B cell (primary cell): Measurements from ENCODE around the gene NFILZ. TPM values are rescaled to one million over a fixed set of nuclear protein-coding genes. Genes with fewer than 3 reads are reported as not detected.

Source experiments
- ATAC-seq: fragments of 200-7000 bp; cut with Tn5 transposase; one replicate; pipeline ENCODE4 v1.10.0; 2021; ENCODE audit warnings: low read depth, mild to moderate bottlenecking, moderate number of reproducible peaks, moderate library complexity
- CTCF ChIA-PET: fragments of 350-600 bp; sonication (Branson Sonifier 250); formaldehyde crosslinking; loops from one replicate; lab custom pipeline; 2021; ENCODE audit warnings: antibody characterized with exemption, inconsistent platforms; lab: Charles Lee
- POLR2A ChIA-PET: fragments of 350-600 bp; sonication (Branson Sonifier 250); formaldehyde crosslinking; loops from one replicate; lab custom pipeline; 2021; ENCODE audit warnings: antibody characterized with exemption; lab: Charles Lee
- DNase-seq: peaks from one replicate; pipeline ENCODE4 v3.0.0; 2013
- H2AFZ ChIP-seq: 2 replicates; pipeline ENCODE4 v1.6.1; 2012; ENCODE audit warnings: mild to moderate bottlenecking, low read depth, low read length; ENCODE audit not compliant: insufficient read depth, poor library complexity, severe bottlenecking
- H3K27ac ChIP-seq, 2 donors: 1 replicate in 1 of 2; 2 replicates in 1 of 2; pipeline ENCODE4 v1.5.1; 2012 to 2013; ENCODE audit warnings: low read length in 2 of 2, mild to moderate bottlenecking in 2 of 2, moderate library complexity in 1 of 2
- H3K27me3 ChIP-seq, 4 experiments: fragments of 200-600 bp in 1 of 4; sonication (generic) in 1 of 4; replicated peaks in 1 of 4; 1 replicate in 2 of 4; 2 replicates in 2 of 4; pipeline versions ENCODE4 v1.6.1 to v1.7.0; 2013 to 2016; ENCODE audit warnings: low read length in 3 of 4, mild to moderate bottlenecking in 2 of 4, mixed read lengths in 1 of 4, moderate library complexity in 1 of 4; ENCODE audit not compliant: insufficient read depth in 4 of 4, control insufficient read depth in 3 of 4; ENCODE audit errors: control extremely low read depth in 1 of 4
- H3K36me3 ChIP-seq, 2 experiments: replicated peaks in 1 of 2; 1 replicate in 1 of 2; 2 replicates in 1 of 2; pipeline versions ENCODE4 v1.6.1 to v1.7.1; 2013; ENCODE audit warnings: low read length in 1 of 2; ENCODE audit not compliant: insufficient read depth in 2 of 2, control insufficient read depth in 1 of 2; ENCODE audit errors: control extremely low read depth in 1 of 2, extremely low read depth in 1 of 2
- H3K4me1 ChIP-seq, 2 donors: fragments of 200-600 bp in 1 of 2; sonication (generic) in 1 of 2; 1 replicate in 1 of 2; 2 replicates in 1 of 2; pipeline versions ENCODE4 v1.5.1 to v1.6.1; 2013 to 2017; ENCODE audit warnings: low read length in 2 of 2; ENCODE audit not compliant: control insufficient read depth in 2 of 2, insufficient read depth in 2 of 2
- H3K4me2 ChIP-seq: replicated peaks from 2 replicates; pipeline ENCODE3; 2012; ENCODE audit warnings: mild to moderate bottlenecking, low read depth, low read length; ENCODE audit not compliant: poor library complexity, severe bottlenecking
- H3K4me3 ChIP-seq, 5 experiments: fragments of 200-600 bp in 1 of 5; sonication (generic) in 1 of 5; 1 replicate in 3 of 5; 2 replicates in 2 of 5; pipeline versions ENCODE4 v1.5.1 to v1.7.0; 2011 to 2016; ENCODE audit warnings: low read length in 4 of 5, mild to moderate bottlenecking in 4 of 5, low read depth in 2 of 5, control low read depth in 1 of 5, moderate library complexity in 1 of 5; ENCODE audit not compliant: insufficient read depth in 1 of 5; ENCODE audit errors: control extremely low read depth in 1 of 5, extremely low read depth in 1 of 5
- H3K79me2 ChIP-seq: fragments of 200-600 bp; sonication (generic); one replicate; pipeline ENCODE4 v1.6.0; 2016; ENCODE audit warnings: low read length; ENCODE audit not compliant: control insufficient read depth, insufficient read depth
- H3K9ac ChIP-seq: fragments of 200-600 bp; sonication (generic); 2 replicates; pipeline ENCODE4 v1.6.1; 2017; ENCODE audit warnings: mild to moderate bottlenecking, low read length, moderate library complexity
- H3K9me3 ChIP-seq, 3 donors: one replicate each; pipeline versions ENCODE4 v1.6.1 to v1.7.1; 2013; ENCODE audit warnings: low read length in 2 of 3; ENCODE audit not compliant: control insufficient read depth in 2 of 3, insufficient read depth in 1 of 3; ENCODE audit errors: control extremely low read depth in 1 of 3
- H4K20me1 ChIP-seq: 2 replicates; pipeline ENCODE4 v1.6.0; 2012; ENCODE audit warnings: mild to moderate bottlenecking, low read length; ENCODE audit not compliant: insufficient read depth, control insufficient read depth, poor library complexity, severe bottlenecking
- H3K27ac Mint-ChIP-seq: one replicate; pipeline ENCODE4 v1.8.0; 2021; ENCODE audit warnings: mixed read lengths
- H3K27me3 Mint-ChIP-seq: one replicate; pipeline ENCODE4 v1.8.0; 2021; ENCODE audit warnings: mixed read lengths
- H3K4me1 Mint-ChIP-seq: one replicate; pipeline ENCODE4 v1.8.0; 2021; ENCODE audit warnings: mixed read lengths
- H3K4me3 Mint-ChIP-seq: one replicate; pipeline ENCODE4 v1.8.0; 2021; ENCODE audit warnings: mixed read lengths
- H3K9me3 Mint-ChIP-seq: one replicate; pipeline ENCODE4 v1.8.0; 2022; ENCODE audit warnings: mixed read lengths; ENCODE audit not compliant: insufficient read depth
- CTCF ChIP-seq: fragments of 200-600 bp; IDR thresholded peaks from one replicate; pipeline ENCODE4 v1.8.0; 2022; ENCODE audit warnings: antibody characterized with exemption, mild to moderate bottlenecking
- EZH2 ChIP-seq: IDR thresholded peaks from 2 replicates; pipeline ENCODE4 v1.6.1; 2012; ENCODE audit warnings: borderline replicate concordance, low read depth, mild to moderate bottlenecking, moderate library complexity, low read length; ENCODE audit not compliant: insufficient read depth, poor library complexity, severe bottlenecking
- WGBS: methylation state at CpG from one replicate; pipeline ENCODE4 v1.1.5; 2013; ENCODE audit warnings: missing lambda C conversion rate; ENCODE audit not compliant: insufficient coverage; 5-methylcytosine and 5-hydroxymethylcytosine counted together
- intact Hi-C: fragments of 100-400 bp; cut with micrococcal nuclease; formaldehyde crosslinking; loops from one replicate; pipeline ENCODE4 v1.10.0; 2022
- polyA plus RNA-seq: library from polyadenylated mRNA; depleted of rRNA; stranded (reverse); fragments of >200 nt; gene quantifications from 2 replicates; pipeline ENCODE4 v1.2.3, GENCODE V29; 2012
- total RNA-seq, 2 donors: library from RNA; stranded (reverse); fragments of 120-200 nt in 1 of 2; gene quantifications; 1 replicate in 1 of 2; 2 replicates in 1 of 2; pipeline versions ENCODE4 v1.2.3 to v1.2.4, GENCODE V29; 2013 to 2022

The NFILZ gene
- total and polyA plus RNA-seq, 2 donors (not counting 1 experiment from before 2014, with no cell fraction given): not detected

DNA sequence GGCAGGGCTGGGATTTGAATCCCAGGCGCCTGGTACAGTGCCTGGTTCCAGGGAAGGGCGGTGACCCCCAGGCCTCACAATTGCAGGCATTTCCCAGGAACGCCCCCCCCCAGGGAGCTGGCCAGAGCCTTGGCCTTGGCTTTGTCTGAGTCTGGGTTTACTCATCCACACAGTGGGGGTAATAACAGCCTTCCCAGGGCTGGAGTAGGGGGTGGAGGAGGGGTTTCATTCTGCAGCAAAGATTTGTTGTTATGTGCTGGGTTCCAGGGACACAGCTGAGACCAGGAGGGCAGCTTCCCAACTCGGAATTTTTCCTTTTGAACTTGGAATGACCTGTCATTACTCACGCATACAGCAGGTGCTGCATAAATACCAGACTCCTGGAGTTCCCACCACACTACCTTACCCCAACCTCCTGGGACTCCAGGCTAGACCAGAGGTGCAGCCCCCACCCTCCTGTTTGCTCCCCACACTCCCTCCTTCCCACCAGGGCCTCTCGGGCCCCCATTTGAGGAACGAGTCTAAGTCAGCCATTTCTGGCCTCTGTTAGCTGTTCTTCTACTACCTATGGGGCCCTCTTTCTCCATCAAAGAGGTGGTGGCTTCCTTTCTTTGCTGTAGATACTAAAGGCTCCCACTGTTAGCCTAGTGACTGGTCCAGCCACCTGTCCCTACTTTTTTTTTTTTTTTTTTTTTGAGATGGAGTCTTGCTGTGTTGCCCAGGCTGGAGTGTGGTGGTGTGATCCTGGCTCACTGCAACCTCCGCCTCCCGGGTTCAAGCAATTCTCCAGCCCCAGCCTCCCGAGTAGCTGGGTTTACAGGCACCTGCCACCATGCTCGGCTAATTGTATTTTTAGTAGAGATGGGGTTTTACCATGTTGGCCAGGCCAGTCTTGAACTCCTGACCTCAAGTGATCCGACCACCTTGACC lies 18.3 kb upstream of the NFILZ start:
- Histone ChIP-seq H2AFZ (no peak overlapping the region), H3K27me3 (peaks cover 0 to 29% (median 19%) of the 10 kb centered on the region in 4 experiments), H4K20me1 (no peaks in the 10 kb centered on the region), H3K4me3 (no peak overlapping the region), H3K9me3 (peaks cover 0 to 18% (median 0%) of the 10 kb centered on the region in 3 donors), H3K4me1 (peaks cover 16 to 22% of the 10 kb centered on the region in 2 donors), H3K9ac (no peak overlapping the region), H3K27ac (no peak overlapping the region), H3K79me2 (no peaks in the 10 kb centered on the region), H3K4me2 (no peak overlapping the region), H3K36me3 (no peaks in the 10 kb centered on the region)
- DNase-seq: no peak
- ChIA-PET POLR2A (no interaction called here), CTCF (interaction anchor here (1.1 to 1.3 kb wide), 3 partner anchors 31 to 124 kb away, joined by 3 to 5 read pairs (median 4); no protein-coding TSS in a partner anchor)
- Mint-ChIP-seq H3K9me3 (no peaks in the 10 kb centered on the region), H3K27ac (peak overlapping the region; percentile 26), H3K27me3 (peaks cover 34% of the 10 kb centered on the region), H3K4me1 (peaks cover 17% of the 10 kb centered on the region), H3K4me3 (peak overlapping the region; percentile 73)
- intact Hi-C loops: no loop called here
- TF ChIP-seq EZH2 (no peak), CTCF (no peak)
- WGBS: 70% methylated on average over 8 of the region's 12 CpGs
- ATAC-seq: no peak

- intact Hi-C loops: no loop called here
- ATAC-seq (no peak), DNase-seq (no peak)
- Mint-ChIP-seq H3K27ac (no peak overlapping the region), H3K4me3 (no peak overlapping the region), H3K4me1 (peaks cover 17% of the 10 kb centered on the region), H3K9me3 (no peaks in the 10 kb centered on the region), H3K27me3 (peaks cover 30% of the 10 kb centered on the region)
- no peak overlapping the region for H3K27ac ChIP-seq
- H3K9ac ChIP-seq: no peak overlapping the region
- no peaks in the 10 kb centered on the region for H3K36me3 ChIP-seq
- H3K4me2 ChIP-seq: no peak overlapping the region
- H3K79me2 ChIP-seq: no peaks in the 10 kb centered on the region
- peaks cover 0 to 18% (median 0%) of the 10 kb centered on the region in 3 donors for H3K9me3 ChIP-seq
- ChIA-PET CTCF (interaction anchor here (1.1 to 1.3 kb wide), 2 partner anchors 34 to 125 kb away, joined by 3 to 4 read pairs; no protein-coding TSS in a partner anchor), POLR2A (no interaction called here)
- no peak overlapping the region for H2AFZ ChIP-seq
- peaks cover 16 to 22% of the 10 kb centered on the region in 2 donors for H3K4me1 ChIP-seq
- H3K27me3 ChIP-seq: peaks cover 0 to 29% (median 19%) of the 10 kb centered on the region in 4 experiments
- H3K4me3 ChIP-seq: no peak overlapping the region
- TF ChIP-seq CTCF (no peak), EZH2 (no peak)
- H4K20me1 ChIP-seq: no peaks in the 10 kb centered on the region
- 100% methylated on average over 2 of the region's 5 CpGs for WGBS
These were observed 17.6 kb upstream of the NFILZ start for GRCh38 chr19:8612807-8613171.
